HepG2 (cell line): ENCODE results near the gene FCHO1. TPM values are rescaled to one million over a fixed set of nuclear protein-coding genes. Genes with fewer than 3 reads are reported as not detected.

Source experiments
- BRF2 ChIP-seq: sonication (generic); formaldehyde crosslinking; IDR thresholded peaks from 2 replicates; pipeline ENCODE4 v1.8.1; 2022; ENCODE audit warnings: mild to moderate bottlenecking, missing genetic modification reagents
- ETS1 ChIP-seq: sonication (generic); formaldehyde crosslinking; IDR thresholded peaks from 2 replicates; pipeline ENCODE4 v1.4.0; 2020; ENCODE audit warnings: missing genetic modification reagents
- KAT7 ChIP-seq: IDR thresholded peaks from 2 replicates; pipeline ENCODE4 v1.6.1; 2018; ENCODE audit warnings: borderline replicate concordance, missing compliant biosample characterization
- MAFG ChIP-seq: sonication (generic); formaldehyde crosslinking; IDR thresholded peaks from 2 replicates; pipeline ENCODE4 v1.5.1; 2020; ENCODE audit warnings: mild to moderate bottlenecking, missing genetic modification reagents
- MNT ChIP-seq: fragments of 450-650 bp; IDR thresholded peaks from 2 replicates; pipeline ENCODE4 v1.6.1; 2016
- ONECUT2 ChIP-seq: sonication (generic); formaldehyde crosslinking; IDR thresholded peaks from 2 replicates; pipeline ENCODE4 v1.4.0; 2020; ENCODE audit warnings: missing genetic modification reagents
- PHF8 ChIP-seq: sonication (generic); formaldehyde crosslinking; IDR thresholded peaks from 2 replicates; pipeline ENCODE4 v1.5.0; 2020; ENCODE audit warnings: missing genetic modification reagents
- POLR2A ChIP-seq, 2 experiments: IDR thresholded peaks; 2 replicates each; pipeline ENCODE4 v1.6.1; 2011; ENCODE audit warnings: low read depth in 2 of 2, low read length in 2 of 2, mild to moderate bottlenecking in 1 of 2, moderate library complexity in 1 of 2; ENCODE audit not compliant: insufficient read depth in 1 of 2
- RAD51 ChIP-seq: fragments of 450-650 bp; IDR thresholded peaks from 2 replicates; pipeline ENCODE4 v1.6.1; 2016; ENCODE audit warnings: borderline replicate concordance
- RARA ChIP-seq: IDR thresholded peaks from 2 replicates; pipeline ENCODE4 v1.6.1; 2016; ENCODE audit warnings: missing genetic modification reagents, missing compliant biosample characterization
- RBM22 ChIP-seq: fragments of 200-400 bp; formaldehyde crosslinking; optimal IDR thresholded peaks from 2 replicates; pipeline ENCODE3; 2017; ENCODE audit warnings: mild to moderate bottlenecking, low read length, moderate library complexity
- TAF15 ChIP-seq: fragments of 200-400 bp; formaldehyde crosslinking; IDR thresholded peaks from one replicate; pipeline ENCODE4 v1.6.1; 2018; ENCODE audit warnings: mild to moderate bottlenecking, low read depth, low read length; ENCODE audit not compliant: poor library complexity, severe bottlenecking
- YEATS4 ChIP-seq: sonication (generic); formaldehyde crosslinking; IDR thresholded peaks from 2 replicates; pipeline ENCODE4 v1.4.0; 2020; ENCODE audit warnings: missing genetic modification reagents, borderline replicate concordance
- ZBTB2 ChIP-seq: sonication (generic); formaldehyde crosslinking; IDR thresholded peaks from 2 replicates; pipeline ENCODE4 v1.8.0; 2022; ENCODE audit warnings: low read depth, missing genetic modification reagents
- ZBTB8A ChIP-seq: sonication (generic); formaldehyde crosslinking; IDR thresholded peaks from 2 replicates; pipeline ENCODE4 v1.4.0; 2020; ENCODE audit warnings: mild to moderate bottlenecking, low read depth, missing genetic modification reagents, borderline replicate concordance
- ZC3H13 ChIP-seq: sonication (generic); formaldehyde crosslinking; IDR thresholded peaks from 2 replicates; pipeline ENCODE4 v1.8.1; 2023; ENCODE audit warnings: mild to moderate bottlenecking, missing genetic modification reagents, moderate library complexity
- ZMAT3 ChIP-seq: sonication (generic); formaldehyde crosslinking; conservative IDR thresholded peaks from 2 replicates; pipeline ENCODE4 v1.7.0; 2021; ENCODE audit warnings: missing genetic modification reagents
- ZNF17 ChIP-seq: sonication (generic); formaldehyde crosslinking; IDR thresholded peaks from 2 replicates; pipeline ENCODE4 v1.5.0; 2020; ENCODE audit warnings: mild to moderate bottlenecking, missing genetic modification reagents
- ZNF326 ChIP-seq: sonication (generic); formaldehyde crosslinking; IDR thresholded peaks from 2 replicates; pipeline ENCODE4 v1.4.0; 2020; ENCODE audit warnings: missing genetic modification reagents, borderline replicate concordance
- ZNF460 ChIP-seq: sonication (generic); formaldehyde crosslinking; IDR thresholded peaks from 2 replicates; pipeline ENCODE4 v1.5.1; 2020; ENCODE audit warnings: missing genetic modification reagents, mild to moderate bottlenecking, borderline replicate concordance
- ZNF484 ChIP-seq: sonication (generic); formaldehyde crosslinking; IDR thresholded peaks from 2 replicates; pipeline ENCODE4 v1.5.1; 2020; ENCODE audit warnings: mild to moderate bottlenecking, low read depth, missing genetic modification reagents, borderline replicate concordance
- ZSCAN21 ChIP-seq: sonication (generic); formaldehyde crosslinking; IDR thresholded peaks from 2 replicates; pipeline ENCODE4 v1.8.0; 2022; ENCODE audit warnings: mild to moderate bottlenecking, missing genetic modification reagents, moderate library complexity, borderline replicate concordance
- polyA plus RNA-seq, 8 experiments: library from polyadenylated mRNA; depleted of rRNA in 3 of 8; stranded (reverse) in 7 of 8; unstranded in 1 of 8; fragments of >200 nt; fragmentation: Illumina TruSeq in 4 of 8; extraction: Trizol in 4 of 8; gene quantifications; 2 replicates each; pipeline versions ENCODE4 v1.2.1 to v1.2.3, GENCODE V29; 2011 to 2016; ENCODE audit warnings: low read depth in 4 of 8, missing spikeins in 1 of 8, mixed read lengths in 1 of 8; ENCODE audit not compliant: insufficient read depth in 1 of 8
- total RNA-seq, 5 experiments: library from RNA; depleted of rRNA; stranded (reverse); fragments of >200 nt; fragmentation: Illumina TruSeq; extraction: Trizol; gene quantifications; 2 replicates each; pipeline ENCODE4 v1.2.3, GENCODE V29; 2016; ENCODE audit warnings: low read depth in 1 of 5
- TF ChIP-seq, protein P1 (sequence below): IDR thresholded peaks from 2 replicates; pipeline ENCODE4 v1.6.1; 2016; ENCODE audit warnings: missing biosample characterization, missing genetic modification reagents, low read depth
- TF ChIP-seq, protein P2 (sequence below): sonication (generic); formaldehyde crosslinking; IDR thresholded peaks from 2 replicates; pipeline ENCODE4 v1.4.0; 2020; ENCODE audit warnings: mild to moderate bottlenecking, missing genetic modification reagents

FCHO1 gene
- total and polyA plus RNA-seq, 2 of the 13 experiments (the other 11 are each of a cell fraction or from before 2014, with no cell fraction given), result 1.3 to 3.1 TPM

DNA sequence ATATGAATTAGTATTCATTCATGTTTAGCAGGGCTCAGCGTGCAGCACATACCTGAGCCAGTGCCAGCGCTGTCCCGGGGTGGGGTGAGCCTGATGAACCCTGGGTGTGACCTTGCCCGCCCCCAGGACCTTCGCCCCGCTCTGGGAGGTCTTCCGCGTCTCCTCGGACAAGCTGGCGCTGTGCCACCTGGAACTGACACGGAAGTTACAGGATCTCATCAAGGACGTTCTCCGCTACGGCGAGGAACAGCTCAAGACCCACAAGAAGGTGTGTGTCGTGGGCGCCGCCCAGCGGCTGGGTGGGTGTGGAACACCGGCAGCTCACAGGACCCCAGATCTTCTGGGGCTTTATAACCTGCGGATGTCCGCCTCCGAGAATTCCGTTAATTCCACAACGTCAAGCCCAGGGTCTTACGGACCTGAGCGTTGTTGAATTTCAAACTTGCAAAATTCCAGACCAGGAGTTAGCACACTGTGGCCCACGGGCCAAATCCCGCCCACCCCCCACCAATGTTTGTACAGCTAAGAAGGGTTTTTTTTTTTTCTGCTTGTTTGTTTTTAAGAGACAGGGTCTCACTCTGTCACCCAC, 15.4 kb downstream of the FCHO1 start (continued):
- no peak for TF ChIP-seq ZBTB2
- no peak for TF ChIP-seq KAT7 (CRISPR knock-in tag)
- no peak for TF ChIP-seq ZC3H13
- no peak for TF ChIP-seq MNT
- no peak for TF ChIP-seq PHF8
- no peak for TF ChIP-seq POLR2A (IDR thresholded peaks at IDR 0.05; ENCODE audit: insufficient read depth in 1 of 2, low read depth in 2 of 2, low read length in 2 of 2)
- no peak for TF ChIP-seq ZNF17
- TF ChIP-seq ONECUT2, result no peak
- TF ChIP-seq TAF15, result no peak
- no peak for TF ChIP-seq ZNF484 (CRISPR knock-in tag)
- TF ChIP-seq ZNF326, result no peak
- no peak for TF ChIP-seq YEATS4 (CRISPR knock-in tag)
- no peak for TF ChIP-seq MAFG (CRISPR knock-in tag)
- TF ChIP-seq ZBTB8A (CRISPR knock-in tag), result no peak
- TF ChIP-seq, protein P1, sequence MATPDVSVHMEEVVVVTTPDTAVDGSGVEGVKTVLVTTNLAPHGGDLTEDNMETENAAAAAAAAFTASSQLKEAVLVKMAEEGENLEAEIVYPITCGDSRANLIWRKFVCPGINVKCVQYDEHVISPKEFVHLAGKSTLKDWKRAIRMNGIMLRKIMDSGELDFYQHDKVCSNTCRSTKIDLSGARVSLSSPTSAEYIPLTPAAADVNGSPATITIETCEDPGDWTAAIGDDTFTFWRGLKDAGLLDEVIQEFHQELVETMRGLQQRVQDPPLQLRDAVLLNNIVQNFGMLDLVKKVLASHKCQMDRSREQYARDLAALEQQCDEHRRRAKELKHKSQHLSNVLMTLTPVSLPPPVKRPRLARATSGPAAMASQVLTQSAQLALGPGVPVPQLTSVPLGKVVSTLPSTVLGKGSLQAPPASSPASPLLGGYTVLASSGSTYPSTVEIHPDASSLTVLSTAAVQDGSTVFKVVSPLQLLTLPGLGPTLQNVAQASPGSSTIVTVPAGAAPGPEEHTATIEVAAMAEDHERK, result no peak
- TF ChIP-seq ZSCAN21 (CRISPR knock-in tag), result peak; percentile 33; the same call in 1 of the 2 replicates
- 0 out of 2 replicates have a peak, but pooled peaks have one; percentile 28 for TF ChIP-seq ZMAT3 (CRISPR knock-in tag)
- peak; percentile 78 for TF ChIP-seq RARA (CRISPR knock-in tag)
- no peak for TF ChIP-seq RBM22
- TF ChIP-seq ZNF460, result no peak
- TF ChIP-seq ETS1, result no peak
- TF ChIP-seq RAD51, result no peak
- 0 out of 2 replicates have a peak, but pooled peaks have one; percentile 16 for TF ChIP-seq BRF2 (CRISPR knock-in tag)
- TF ChIP-seq, protein P2, sequence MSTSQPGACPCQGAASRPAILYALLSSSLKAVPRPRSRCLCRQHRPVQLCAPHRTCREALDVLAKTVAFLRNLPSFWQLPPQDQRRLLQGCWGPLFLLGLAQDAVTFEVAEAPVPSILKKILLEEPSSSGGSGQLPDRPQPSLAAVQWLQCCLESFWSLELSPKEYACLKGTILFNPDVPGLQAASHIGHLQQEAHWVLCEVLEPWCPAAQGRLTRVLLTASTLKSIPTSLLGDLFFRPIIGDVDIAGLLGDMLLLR (CRISPR knock-in tag), result no peak
